Stimulated activated CD8-positive, alpha-beta memory T cell treated with anti-CD3 and anti-CD28 coated beads, Interleukin-15, amount 100 ng/mL, for 24 hours (primary cell): ENCODE results near the gene RYR2.

ENCODE experiments used
- DNase-seq: peaks from one replicate; pipeline ENCODE4 v3.0.0-alpha.2; 2020; ENCODE audit warnings: low read depth

The RYR2 gene

DNA sequence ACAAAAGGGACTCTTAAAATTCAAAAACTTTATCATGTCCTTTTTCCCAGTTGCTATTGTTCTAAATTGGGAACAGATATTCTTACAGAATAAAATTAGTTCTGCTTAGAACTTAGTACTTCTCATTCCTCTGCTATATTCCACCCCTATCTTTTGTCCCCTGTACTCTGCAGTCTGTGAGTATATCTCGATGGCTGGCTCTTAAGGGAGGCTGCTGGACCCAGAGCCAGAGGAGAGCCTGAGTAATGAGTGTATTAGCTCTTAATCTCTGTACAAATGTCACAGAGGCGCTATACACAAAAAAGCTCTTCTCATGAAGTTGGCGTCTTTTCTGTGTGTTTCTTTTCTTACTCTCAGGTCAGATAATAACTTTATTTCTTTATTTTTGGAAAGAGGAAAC lies 425.3 kb downstream of the RYR2 start:
- no peak for DNase-seq

DNA sequence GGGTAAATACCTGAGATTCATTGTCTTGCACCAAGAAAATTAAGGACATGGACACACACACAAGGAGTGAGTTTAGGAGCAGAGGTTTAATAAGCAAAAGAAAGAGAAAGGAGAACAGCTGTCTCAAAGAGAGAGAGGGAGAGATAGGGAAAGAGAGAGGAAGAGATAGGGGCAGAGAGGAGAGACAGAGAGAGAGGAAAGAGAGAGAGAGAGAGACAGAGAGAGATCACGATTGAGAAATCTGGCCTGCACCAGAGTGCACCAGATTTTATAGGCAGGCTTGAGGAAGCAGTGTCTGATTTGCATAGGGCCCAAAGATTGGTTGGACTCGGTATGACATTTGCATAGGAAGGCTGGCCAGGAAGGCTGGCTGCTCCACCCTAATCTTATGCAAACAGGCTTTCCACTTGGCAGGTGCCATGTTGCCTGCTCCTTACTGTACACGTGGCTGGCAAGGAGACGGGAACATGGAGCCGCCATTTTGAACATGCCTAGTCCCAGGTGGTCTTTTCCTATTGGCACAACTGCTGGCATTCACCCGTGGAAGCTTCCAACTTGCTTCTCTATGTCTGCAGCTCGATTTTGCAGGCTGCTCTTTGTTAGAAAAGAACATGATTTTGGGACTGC lies 428.8 kb downstream of the RYR2 start:
- no peak for DNase-seq

DNA sequence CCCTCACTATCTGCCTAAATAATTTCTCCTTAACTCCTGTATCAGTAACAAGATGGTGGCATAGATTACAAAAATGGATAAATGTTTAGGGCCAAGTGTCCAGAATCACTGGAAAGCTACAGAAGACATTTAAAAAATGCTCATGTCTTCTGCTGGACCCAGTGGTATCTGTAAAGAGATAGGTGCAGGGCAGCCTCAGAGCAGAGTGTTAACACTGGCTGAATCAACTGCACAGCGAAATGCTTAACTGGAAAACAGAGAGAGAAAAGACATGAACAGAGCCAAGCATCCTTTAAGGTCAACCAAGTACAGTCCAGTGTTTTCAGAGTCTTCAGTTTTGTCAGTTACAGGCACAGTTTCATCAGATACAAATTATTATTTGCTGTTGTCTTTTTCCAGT lies 429.4 kb downstream of the RYR2 start:
- DNase-seq: no peak

DNA sequence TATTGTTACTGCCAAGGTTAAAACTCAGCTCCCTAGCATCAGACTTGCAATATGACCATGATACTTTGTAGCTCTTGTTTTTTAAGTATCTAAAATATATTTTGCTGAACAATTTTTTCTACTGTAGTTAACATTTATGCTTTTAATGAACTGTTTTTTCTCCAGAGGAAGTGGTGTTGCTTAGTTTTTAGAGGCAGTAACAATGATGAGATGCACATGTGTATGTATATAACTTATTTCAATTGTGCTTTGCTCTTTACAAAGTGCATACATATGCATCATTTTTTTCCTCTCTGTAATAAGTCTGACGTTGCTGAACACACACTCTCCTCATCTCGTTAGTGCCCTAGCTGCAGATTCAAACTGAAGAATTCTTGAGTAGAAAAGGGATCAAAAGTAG lies 430.0 kb downstream of the RYR2 start:
- no peak for DNase-seq

DNA sequence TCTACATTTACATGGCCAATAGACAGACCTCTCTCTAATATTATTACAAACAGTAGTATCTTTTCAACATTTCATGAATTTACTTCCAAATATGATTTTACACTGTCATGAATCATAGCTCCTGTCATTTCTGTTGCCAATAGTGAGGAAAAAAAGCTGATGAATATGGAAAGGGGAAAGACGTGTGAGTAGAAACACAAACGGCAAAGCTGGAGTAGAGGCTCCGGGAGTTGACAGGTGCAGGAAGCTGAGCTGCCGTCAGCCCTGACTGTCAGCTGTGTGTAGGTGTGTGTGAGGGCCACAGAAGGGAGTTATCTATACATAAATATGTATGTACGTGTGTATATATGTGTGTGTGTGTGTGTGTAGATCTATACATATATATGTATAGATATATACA lies 431.9 kb downstream of the RYR2 start:
- DNase-seq: no peak

DNA sequence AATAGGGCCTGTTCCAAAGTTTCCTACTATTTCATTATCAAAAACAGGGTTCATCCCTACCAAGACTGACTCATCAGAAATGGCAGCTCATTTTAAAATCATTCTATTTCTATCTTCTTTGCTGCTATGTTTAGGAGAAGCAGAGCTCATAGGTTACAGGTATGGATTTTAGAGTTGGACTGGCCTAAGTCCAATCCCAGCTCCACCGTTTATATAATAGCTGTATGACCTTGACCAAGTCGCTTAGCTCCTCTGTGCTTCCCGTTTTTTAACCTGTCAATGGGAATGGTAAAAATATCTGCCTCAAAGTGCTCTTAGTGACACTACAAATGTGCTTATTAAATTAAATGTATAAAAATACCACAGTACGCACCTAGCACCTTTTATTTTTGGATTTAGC lies 436.1 kb downstream of the RYR2 start:
- DNase-seq: no peak

DNA sequence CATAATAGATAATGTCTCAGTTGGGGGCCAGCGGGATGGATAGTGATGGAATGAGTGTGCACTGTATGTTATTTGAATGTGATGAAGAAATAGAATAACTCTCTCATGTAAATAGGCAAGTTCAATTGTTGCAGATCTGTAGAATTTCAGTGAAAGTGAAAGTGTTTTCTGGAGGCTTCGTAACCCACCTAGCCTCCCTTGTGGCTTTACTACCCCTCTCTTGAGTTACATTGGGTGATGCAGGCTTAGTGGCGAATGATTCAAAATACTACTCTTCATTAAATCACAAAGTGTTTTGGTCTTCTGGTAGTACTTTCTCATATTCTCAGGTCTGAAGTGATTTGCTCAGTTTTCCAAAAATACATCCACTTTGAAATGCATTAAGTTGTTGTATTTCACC lies 436.9 kb downstream of the RYR2 start:
- DNase-seq: no peak

DNA sequence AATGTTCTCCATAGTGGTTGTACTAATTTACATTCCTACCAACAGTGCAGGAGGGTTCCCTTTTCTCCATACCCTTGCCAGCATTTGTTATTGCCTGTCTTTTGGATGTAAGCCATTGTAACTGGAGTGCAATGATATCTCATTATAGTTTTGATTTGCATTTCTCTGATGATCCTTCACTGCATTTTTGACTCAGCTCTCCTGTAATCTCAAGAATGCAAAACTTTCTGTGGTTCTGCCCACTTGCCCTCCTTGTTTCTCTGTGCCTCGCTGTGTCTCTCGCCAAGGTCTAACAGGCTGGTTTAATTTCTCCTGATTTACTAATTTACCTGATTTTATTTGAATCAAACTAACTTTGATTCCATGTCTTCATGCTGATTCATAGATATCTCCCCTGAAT lies 440.8 kb downstream of the RYR2 start:
- no peak for DNase-seq

DNA sequence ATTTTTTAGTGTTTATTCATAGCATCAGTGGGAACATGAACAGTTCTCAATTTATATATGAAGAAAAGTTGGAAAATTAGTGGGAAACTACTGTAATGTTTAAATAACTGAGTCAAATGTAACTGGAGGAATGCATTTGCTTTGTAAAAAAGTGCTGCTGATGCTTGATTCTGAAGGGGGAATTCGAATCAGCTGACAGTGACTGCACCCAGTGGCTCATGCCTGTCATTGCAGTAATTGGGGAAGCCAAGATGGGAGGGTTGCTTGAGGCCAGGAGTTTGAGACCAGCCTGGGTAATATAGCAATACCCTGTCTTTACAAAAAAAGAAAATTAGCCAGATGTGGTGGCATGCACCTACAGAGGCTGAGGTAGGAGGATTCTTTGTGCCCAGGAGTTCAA lies 450.4 kb downstream of the RYR2 start:
- no peak for DNase-seq

DNA sequence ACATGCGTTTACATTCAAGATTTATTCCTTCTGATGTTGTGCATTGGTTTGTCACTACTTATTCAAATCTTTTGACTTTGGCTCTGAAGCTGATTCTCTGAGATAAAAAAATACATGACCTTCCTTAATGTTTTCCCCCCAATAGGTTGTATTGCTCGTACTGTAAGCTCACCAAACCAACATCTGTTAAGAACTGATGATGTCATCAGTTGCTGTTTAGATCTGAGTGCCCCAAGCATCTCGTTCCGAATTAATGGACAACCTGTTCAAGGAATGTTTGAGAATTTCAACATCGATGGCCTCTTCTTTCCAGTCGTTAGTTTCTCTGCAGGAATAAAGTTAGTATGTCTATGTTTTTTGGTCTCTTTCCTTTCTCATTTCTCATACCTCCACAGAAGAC lies 458.6 kb downstream of the RYR2 start:
- no peak for DNase-seq

DNA sequence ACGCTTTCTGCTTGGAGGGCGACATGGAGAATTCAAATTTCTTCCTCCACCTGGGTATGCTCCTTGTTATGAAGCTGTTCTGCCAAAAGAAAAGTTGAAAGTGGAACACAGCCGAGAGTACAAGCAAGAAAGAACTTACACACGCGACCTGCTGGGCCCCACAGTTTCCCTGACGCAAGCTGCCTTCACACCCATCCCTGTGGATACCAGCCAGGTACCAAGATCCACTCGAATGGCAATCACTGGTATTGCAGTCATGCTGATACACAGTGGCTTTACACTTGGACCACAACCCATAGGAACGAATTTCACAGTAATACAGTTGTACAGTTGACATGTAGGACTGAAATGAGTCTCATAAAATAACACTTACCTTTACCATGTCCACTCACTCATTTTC lies 461.3 kb downstream of the RYR2 start:
- DNase-seq: no peak

DNA sequence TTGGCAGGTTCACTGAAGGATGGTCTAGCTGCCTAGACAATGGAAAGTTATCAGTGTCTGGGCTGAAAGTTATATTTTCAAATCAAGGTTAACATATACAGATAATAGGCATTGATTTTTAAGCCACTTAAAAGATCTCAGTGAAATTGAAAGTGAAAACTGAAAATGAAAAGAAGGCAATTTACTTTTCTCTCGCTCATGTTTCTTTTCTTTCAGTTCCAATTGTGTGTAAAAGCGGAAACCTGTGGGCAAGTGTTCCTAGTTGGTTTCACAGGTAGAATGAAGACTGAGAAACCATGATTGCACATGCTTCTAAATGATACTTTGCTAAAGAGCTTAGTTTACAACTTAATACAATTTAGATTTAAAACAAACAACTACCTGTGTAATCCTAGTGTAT lies 465.0 kb downstream of the RYR2 start:
- DNase-seq: no peak

DNA sequence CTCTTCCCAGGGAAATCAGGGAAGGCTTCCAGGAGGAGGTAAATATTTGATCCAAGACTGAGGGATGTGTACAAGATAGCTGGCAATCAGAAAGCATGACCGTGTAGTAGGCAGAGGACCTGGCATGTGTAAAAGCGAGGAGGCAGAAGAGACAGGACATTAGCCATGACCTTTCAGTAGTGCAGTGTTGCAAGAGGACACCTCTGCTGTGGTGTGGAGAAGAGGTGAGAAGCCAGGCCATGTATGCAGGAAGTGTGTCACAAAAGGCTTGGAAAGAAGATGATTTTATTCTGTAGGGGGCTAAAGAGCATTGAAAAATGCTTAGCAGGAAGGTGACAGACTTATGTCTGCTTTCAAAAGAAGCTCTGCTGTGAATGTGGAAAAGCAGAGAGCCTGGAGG lies 467.8 kb downstream of the RYR2 start:
- no peak for DNase-seq

DNA sequence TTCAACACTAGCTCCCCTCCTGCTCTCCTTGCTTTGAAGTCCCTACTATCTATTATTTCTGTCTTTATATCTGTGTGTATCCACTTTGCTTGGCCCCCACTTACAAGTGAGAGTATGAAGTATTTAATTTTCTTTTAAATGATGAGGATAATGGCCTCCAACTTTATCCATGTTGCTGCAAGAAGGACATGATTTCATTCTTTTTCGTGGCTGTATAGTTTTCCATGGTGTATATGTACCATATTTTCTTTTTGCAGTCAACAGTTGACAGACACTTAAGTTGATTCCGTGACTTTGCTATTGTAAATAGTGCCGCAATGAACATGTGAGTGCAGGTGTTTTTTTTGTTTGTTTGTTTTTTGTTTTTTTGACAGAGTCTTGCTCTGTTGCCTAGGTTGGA lies 483.1 kb downstream of the RYR2 start:
- DNase-seq: no peak

DNA sequence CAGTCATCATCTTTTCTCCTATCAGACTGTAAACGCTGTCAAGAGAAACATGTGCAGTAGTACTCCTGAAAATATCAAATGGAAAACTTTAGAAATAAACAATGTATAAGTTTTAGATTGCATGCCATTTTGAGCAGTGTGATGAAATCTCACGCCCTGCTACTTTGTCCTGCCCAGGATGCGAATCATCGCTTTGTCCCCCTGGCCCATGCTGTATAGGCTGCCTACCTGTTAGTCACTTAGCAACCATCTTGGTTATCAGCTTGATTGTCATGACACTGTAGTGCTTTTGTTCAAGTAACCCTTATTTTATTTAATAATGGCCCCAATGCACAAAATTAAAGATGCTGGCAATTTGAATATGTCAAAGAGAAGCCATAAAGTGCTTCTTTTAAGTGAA lies 485.8 kb downstream of the RYR2 start:
- DNase-seq: no peak

DNA sequence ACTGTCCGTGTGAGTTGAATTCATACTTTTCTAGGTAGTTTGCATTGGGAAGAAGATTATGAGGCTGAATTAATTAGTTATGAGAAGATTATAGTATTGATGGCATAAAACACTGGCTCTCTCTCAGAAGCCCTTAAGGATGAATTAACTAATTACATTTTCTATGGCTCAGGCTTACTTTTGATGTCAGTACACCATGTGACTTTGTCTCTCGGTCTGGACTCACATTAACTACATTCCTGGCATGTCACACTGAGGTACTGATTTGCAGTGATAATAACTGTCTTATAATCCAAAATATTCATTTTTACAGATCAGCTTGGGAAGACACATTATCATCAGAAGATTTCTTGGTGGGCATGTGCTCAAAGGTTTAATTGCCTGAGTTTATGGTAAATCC lies 486.6 kb downstream of the RYR2 start:
- DNase-seq: no peak

DNA sequence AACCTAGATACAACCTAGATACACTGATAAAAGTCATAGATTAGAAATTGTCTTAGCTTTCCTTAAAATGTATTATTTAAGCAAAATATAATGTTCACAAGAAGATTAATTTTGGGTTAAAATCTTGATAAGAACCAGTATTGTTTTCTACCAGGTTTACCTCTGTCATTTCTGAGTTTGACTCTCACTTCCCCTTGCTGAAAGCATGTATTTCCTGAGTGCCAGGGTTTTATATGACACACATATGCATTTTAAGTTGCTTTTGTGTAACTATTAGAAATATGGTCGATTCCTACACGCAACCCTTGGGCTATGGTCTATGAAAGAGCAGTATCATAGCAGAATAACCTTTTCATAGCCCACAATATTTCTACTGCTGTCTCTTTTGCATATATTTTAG lies 497.1 kb downstream of the RYR2 start:
- no peak for DNase-seq

DNA sequence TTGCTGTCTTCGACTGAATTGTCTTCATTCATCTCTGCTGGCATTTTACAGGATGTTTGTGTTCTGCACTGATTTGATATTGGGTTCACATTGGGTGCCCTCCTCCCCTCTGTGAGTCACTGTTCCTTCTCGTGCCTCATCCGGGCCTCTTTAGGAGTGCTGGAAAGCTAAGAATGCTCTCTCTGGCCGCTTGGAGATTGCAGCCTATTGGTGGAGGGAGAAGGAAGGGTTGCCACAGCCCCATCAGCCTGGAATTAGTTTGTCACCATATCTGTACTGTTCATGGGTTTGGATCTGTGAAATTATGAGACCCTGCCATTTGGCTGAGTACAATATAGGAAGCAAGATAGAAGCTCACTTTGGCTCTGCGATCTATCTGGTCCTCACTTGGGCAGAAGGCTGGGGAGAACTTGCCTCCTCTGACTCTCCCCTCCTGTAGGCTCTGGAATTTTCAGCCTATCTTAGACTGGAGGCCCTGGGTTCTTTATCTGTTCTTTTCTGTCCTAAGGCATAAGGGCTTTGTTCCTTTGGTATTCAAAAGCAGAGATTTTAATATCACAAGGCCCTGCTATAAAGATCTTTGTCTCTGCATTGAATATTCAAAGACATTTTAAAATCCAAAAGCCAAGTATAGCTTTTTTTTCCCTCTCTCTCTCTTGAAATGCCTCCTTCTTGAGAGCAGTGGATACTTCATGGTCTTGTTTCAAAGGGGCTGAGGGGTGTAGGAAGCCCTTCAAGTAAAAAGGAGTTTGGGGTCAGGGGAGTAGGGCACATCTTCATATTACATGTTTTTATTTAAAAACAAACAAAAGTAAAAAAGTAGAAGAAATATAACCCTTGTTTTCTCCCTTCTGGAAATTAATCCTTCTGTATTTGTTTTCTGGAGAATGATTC lies 500.8 kb downstream of the RYR2 start:
- DNase-seq: no peak

DNA sequence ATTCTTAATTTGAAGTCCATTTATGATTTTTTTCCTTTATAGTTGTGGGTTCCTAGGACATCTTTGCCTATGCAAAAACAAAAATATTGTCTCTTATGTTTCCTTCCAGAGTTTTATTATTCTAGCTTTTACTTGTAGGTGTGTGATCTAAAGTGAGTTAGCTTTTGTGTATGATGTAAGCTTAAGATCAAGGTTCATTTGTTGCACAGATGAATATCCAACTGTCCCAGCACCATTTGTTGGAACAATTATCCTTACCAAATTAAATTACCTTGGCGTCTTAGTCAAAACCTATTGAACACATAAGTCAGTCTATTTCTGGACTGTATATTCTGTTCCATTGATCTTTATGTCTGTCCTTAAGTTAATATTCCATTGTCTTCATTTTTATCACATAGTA lies 511.1 kb downstream of the RYR2 start:
- no peak for DNase-seq

DNA sequence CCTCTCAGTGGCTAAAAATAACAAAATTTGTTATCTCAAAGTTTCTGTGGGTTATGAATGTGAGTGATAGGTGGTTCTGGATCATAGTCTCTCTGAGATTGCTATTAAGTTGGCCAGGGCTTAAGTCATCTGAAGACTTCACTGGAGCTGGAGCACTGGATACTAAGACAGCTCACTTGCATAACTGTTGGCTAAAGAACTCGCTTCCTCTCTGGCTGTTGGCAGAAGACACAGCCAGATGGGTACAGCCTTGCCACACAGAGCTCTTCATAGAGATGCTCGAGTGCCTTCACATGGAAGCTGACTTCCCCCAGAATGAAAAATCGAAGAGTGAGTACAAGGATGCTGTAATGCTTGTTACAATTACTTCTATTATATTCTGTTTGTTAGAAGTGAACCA lies 514.9 kb downstream of the RYR2 start:
- no peak for DNase-seq

DNA sequence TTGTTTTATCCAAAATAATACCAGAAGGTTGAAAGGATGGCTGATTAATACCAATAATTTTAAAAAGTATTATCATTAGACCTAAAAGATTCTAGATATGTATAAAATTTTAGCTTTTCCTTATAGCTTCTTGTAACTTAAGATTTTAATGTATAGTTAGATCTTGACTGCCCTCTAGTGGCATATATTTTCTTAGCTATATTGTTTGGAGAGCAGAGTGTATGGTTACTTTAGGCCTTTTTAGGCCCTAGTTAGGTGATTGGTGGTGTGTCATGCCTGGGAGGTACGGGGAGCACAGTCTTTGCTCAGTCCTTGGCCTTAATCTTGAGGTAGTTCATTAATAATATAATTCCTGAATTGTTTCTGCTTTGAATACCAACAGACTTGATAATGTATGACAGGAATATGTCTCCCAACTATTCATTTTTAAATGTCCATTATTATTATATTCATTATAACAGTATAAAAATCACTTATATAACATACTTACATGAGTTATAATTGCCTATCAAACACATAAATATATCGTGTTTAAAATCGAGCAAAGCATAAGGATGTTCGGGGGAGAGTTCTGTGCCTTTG lies 520.3 kb downstream of the RYR2 start:
- DNase-seq: no peak

DNA sequence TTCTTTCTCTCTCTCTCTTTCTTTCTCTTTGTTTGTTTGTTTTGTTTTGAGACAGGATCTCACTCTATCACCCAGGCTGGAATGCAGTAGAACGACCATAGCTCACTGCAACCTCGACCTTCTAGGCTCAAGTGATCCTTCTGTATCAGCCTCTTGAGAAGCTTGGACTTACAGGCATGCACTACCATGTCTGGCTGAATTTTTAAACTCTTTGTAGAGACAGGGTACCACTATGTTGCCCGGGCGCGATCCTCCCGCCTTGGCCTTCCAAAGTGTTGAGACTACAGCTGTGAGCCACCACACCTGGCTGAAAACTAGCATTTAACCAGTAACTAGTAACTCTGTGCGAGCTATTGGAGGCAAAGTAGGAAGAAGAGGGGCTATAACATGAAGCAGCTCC lies 523.3 kb downstream of the RYR2 start:
- DNase-seq: no peak

DNA sequence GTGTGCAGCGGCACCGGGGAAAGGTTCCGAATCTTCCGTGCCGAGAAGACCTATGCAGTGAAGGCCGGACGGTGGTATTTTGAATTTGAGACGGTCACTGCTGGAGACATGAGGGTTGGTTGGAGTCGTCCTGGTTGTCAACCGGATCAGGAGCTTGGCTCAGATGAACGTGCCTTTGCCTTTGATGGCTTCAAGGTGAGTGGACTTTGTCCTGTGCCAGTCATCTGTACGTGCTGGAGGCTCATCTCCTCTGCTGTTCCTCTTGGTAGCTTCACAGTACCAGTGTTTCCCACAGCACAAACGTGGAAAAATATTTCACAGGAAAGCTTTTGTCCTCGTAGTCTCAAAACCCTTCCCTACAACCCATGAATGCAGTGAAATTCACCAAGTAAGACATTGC lies 524.6 kb downstream of the RYR2 start:
- DNase-seq: no peak

DNA sequence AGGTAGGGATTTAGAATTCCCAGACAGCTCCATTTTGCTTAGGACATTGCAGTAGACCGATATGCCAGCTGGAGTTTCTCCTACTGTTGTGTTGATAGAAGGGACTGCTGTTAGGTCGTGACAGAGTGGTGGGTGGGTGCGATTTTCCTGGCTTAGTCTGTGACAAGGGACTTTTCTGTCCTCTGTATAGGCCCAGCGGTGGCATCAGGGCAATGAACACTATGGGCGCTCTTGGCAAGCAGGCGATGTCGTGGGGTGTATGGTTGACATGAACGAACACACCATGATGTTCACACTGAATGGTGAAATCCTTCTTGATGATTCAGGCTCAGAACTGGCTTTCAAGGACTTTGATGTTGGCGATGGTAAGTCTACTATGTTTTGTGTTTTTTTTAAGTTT lies 527.0 kb downstream of the RYR2 start:
- DNase-seq: no peak
